Type B pancreatic cell (in vitro differentiated cells): ENCODE results near the gene STPG1. TPM values are rescaled to one million over a fixed set of nuclear protein-coding genes. Genes with fewer than 3 reads are reported as not detected.

ENCODE experiments used
- DNase-seq: peaks from one replicate; pipeline ENCODE4 v3.0.0; 2021; ENCODE audit warnings: mixed read lengths; ENCODE audit not compliant: unreplicated experiment; ENCODE audit errors: extremely low spot score
- H3K27ac Mint-ChIP-seq: 2 replicates; pipeline ENCODE4 v1.8.0; 2021; ENCODE audit warnings: mild to moderate bottlenecking, mixed read lengths
- H3K27me3 Mint-ChIP-seq: 2 replicates; pipeline ENCODE4 v1.8.0; 2021; ENCODE audit warnings: mixed read lengths
- H3K36me3 Mint-ChIP-seq: 2 replicates; pipeline ENCODE4 v1.8.0; 2021; ENCODE audit warnings: mixed read lengths
- H3K4me1 Mint-ChIP-seq: one replicate; pipeline ENCODE4 v1.8.0; 2021; ENCODE audit warnings: mixed read lengths; ENCODE audit not compliant: unreplicated experiment
- H3K4me3 Mint-ChIP-seq: 2 replicates; pipeline ENCODE4 v1.8.0; 2021; ENCODE audit warnings: mild to moderate bottlenecking, mixed read lengths
- H3K9me3 Mint-ChIP-seq: 2 replicates; pipeline ENCODE4 v1.8.0; 2021; ENCODE audit warnings: mixed read lengths
- total RNA-seq: library from RNA; stranded (reverse); gene quantifications from 2 replicates; pipeline ENCODE4 v1.2.1, GENCODE V29; 2021; ENCODE audit warnings: low replicate concordance
- TF ChIP-seq, protein P1 (sequence below): fragments of 200-600 bp; sonication (generic); conservative IDR thresholded peaks from 2 replicates; pipeline ENCODE4 v1.5.0; 2021; ENCODE audit warnings: antibody characterized with exemption, mild to moderate bottlenecking

Gene STPG1
- total RNA-seq, 1 donor from 2014 or later = 8.7 TPM

DNA sequence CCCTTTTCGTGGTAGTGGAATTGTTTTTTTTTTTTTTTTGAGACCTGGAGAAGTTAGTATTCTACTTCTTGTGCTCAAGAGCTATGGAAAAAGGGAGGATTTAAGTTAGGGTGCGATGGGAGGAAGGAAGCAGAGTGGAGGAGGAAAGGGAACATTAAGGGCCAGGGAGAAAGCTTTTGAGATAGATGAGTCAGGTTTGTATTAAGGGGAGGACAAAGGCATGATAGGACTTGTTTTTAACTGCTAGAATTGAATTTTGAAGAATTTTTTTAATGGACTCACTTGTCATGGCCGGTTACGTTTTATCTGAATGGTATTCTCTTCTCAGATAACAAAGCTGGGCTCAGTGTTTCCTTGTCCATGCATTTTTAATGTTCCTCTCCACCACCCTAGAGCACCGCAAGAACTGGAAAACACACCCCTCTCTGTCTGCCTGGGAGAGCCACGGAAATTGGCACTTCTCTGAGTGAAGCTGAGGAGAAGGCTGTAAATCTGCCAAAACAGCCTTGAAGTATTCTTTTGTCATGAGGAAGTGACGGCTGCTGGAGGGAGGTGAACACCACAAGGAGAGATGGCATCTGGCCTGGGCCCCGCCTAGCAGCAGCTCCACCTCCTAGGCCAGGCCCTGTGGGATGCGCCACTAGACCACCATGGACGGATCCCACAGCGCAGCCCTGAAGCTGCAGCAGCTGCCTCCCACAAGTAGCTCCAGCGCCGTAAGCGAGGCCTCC, 5.5 kb upstream of the STPG1 start:
- peaks cover 12% of the 10 kb centered on the region for H3K36me3 Mint-ChIP-seq
- H3K4me1 Mint-ChIP-seq = peaks cover 32% of the 10 kb centered on the region
- H3K9me3 Mint-ChIP-seq = no peaks in the 10 kb centered on the region
- H3K27ac Mint-ChIP-seq = peak overlapping the region; percentile 95
- H3K27me3 Mint-ChIP-seq = no peaks in the 10 kb centered on the region
- TF ChIP-seq, protein P1, sequence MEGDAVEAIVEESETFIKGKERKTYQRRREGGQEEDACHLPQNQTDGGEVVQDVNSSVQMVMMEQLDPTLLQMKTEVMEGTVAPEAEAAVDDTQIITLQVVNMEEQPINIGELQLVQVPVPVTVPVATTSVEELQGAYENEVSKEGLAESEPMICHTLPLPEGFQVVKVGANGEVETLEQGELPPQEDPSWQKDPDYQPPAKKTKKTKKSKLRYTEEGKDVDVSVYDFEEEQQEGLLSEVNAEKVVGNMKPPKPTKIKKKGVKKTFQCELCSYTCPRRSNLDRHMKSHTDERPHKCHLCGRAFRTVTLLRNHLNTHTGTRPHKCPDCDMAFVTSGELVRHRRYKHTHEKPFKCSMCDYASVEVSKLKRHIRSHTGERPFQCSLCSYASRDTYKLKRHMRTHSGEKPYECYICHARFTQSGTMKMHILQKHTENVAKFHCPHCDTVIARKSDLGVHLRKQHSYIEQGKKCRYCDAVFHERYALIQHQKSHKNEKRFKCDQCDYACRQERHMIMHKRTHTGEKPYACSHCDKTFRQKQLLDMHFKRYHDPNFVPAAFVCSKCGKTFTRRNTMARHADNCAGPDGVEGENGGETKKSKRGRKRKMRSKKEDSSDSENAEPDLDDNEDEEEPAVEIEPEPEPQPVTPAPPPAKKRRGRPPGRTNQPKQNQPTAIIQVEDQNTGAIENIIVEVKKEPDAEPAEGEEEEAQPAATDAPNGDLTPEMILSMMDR = no peak
- H3K4me3 Mint-ChIP-seq = peak overlapping the region; percentile 75
- DNase-seq = no peak

DNA sequence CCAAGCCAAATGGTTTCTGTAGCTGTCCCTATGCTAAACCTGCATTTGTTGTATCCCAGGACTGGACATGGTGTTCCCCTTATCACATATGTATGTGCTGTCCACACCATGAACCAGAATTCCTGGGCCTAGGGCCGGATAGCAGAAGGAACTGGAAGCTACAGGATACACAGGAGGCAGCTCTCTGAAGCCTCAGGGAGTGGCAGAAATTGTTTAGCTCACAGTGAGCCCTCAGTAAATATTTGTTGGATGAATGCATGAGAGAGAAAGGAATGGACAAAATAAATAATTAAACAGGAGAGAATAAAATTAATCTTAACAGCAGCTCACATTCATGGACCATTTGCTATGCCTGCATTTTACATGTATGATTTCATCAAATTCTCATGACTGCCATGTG, 4.1 kb upstream of the STPG1 start:
- Mint-ChIP-seq H3K27ac (peak overlapping the region; percentile 92), H3K36me3 (peaks cover 8% of the 10 kb centered on the region)

DNA sequence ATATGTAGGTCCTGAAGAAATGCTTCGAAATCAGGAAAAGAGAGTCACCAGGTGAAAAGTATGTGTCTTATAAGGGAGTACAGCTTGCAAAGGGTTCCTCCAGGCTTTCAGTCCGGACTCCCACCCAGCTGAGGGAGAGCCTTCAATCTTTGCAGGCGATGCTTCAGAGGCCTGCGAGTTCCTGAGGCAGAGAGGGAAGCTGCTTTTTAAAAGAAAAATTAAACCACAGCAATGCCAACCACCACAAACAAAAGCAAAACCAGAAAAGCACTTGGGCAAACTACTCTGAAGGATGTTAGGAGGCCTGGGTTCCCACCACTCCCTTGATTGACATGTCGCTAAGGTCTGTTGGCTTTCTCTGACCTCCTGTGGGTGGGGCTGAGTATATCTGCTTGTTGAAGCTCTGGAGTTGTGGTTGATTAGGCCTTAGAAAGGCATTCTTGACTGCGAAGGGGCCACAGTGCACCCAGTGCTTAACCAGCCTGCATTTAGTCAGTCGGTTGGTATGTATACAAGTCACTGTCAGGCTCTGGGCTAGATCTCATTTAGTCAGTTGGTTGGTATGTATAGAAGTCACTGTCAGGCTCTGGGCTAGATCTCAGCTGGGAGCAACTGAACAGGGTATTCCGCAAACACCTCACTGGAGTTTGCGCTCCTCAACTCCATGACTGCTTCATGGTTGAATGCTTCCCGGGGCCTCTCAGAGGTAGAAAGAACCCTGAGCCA, 3.2 kb upstream of the STPG1 start:
- Mint-ChIP-seq H3K27me3 (no peaks in the 10 kb centered on the region), H3K9me3 (no peaks in the 10 kb centered on the region), H3K4me1 (peaks cover 37% of the 10 kb centered on the region), H3K27ac (peak overlapping the region; percentile 92), H3K4me3 (peak overlapping the region; percentile 97), H3K36me3 (peaks cover 4% of the 10 kb centered on the region)
- no peak for DNase-seq
- TF ChIP-seq, protein P1 = no peak

More for the DNA sequence above, 4.1 kb upstream of the STPG1 start:
- H3K4me3 Mint-ChIP-seq = peak overlapping the region; percentile 97
- H3K9me3 Mint-ChIP-seq = no peaks in the 10 kb centered on the region
- H3K27me3 Mint-ChIP-seq = no peaks in the 10 kb centered on the region
- TF ChIP-seq, protein P1 = no peak
- DNase-seq = no peak
- peaks cover 32% of the 10 kb centered on the region for H3K4me1 Mint-ChIP-seq

DNA sequence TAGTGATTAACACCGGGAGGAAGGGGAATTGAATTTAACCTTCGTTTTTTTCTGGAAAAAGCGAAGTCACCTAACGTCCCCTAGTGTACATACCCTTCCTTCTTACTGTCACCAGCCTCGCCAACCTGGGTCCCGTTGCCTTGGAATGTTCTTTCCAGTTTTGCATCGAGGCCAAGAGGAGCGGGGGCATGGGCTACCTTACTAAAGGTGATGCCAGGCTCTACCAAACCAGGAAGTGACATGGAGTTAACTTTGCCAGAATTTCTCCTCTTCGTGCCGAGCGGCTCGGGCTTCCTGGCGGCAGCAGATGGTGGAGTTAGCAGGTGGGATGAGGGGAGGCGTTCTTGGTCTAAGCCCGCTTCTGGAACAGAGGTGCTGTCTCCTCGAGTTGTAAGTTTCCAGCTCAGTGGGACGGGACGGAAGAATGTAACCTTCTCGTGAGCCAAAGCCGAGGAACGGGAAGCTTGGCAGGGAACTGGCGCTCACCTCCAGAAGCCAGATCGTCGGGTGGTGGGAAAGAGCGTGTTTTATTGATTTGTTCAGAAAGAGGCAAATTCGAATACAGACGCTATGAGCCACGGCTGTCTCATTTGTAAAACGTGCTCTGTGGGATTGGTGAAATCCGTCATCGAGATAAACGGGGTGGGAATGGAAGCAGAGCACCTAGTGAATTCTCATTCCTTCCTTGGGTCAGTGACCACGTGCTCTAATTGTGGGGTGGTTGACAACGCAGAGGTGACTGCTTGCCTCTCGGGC, 2.5 kb upstream of the STPG1 start:
- peak overlapping the region; percentile 92 for H3K27ac Mint-ChIP-seq
- H3K9me3 Mint-ChIP-seq = no peaks in the 10 kb centered on the region
- DNase-seq = no peak
- TF ChIP-seq, protein P1 = no peak
- H3K36me3 Mint-ChIP-seq = peaks cover 4% of the 10 kb centered on the region
- H3K4me3 Mint-ChIP-seq = peak overlapping the region; percentile 97
- no peaks in the 10 kb centered on the region for H3K27me3 Mint-ChIP-seq
- H3K4me1 Mint-ChIP-seq = peaks cover 38% of the 10 kb centered on the region

DNA sequence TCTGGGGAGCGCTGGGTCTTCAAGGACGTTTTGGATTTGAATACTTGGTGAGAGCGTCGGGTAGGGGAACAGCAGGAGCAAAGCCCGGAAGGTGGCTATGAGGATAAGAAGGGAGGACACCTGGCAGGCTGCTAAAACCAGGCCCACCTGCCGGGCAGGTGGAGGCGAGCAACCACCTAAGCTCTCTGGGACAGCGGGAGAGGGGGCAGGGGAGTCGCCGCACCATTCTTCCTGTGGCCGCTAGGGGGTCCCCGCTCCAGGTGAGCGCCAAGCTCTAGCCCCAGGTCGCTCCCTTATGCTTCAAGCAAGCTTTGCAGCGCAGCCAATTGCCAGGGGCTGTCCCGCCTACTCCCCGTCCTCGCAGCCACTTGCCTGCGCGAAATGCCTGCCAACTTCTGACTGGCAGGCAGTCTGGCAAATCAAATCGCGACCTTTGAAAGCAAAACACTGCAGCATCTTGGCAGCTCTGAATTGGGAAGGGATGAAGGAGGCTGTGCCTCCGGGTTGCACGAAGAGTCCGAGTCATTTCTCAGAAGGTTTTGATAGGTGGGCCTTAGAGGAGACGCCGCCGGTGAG, 1.8 kb upstream of the STPG1 start, which contains the start of gene NIPAL3:
Gene NIPAL3 (plus strand): TSS at position 469 of the 576 bp plus-strand sequence. CDS start 3,746 bp downstream, outside the sequence.
- TF ChIP-seq, protein P1 = peak; percentile 89
- Mint-ChIP-seq H3K36me3 (peaks cover 4% of the 10 kb centered on the region), H3K27me3 (no peaks in the 10 kb centered on the region), H3K4me3 (peak within 1 kb of the TSS; percentile 97), H3K4me1 (peaks cover 38% of the 10 kb centered on the region), H3K27ac (peak within 1 kb of the TSS; percentile 92), H3K9me3 (no peaks in the 10 kb centered on the region)
- peak; percentile 96 for DNase-seq
